ENCODE measurements around the gene EFHC1. TPM values are rescaled to one million over a fixed set of nuclear protein-coding genes. Genes with fewer than 3 reads are reported as not detected.

Gene EFHC1
- total RNA-seq, 2 donors from 2014 or later, result 19.4 to 23.5 TPM

- Histone ChIP-seq H3K36me3 (no peaks in the 10 kb centered on the region), H3K4me3 (no peak overlapping the region), H3K27ac (no peak overlapping the region), H3K9me3 (no peaks in the 10 kb centered on the region), H3K27me3 (replicated peaks; ENCODE audit: insufficient read depth) (no peaks in the 10 kb centered on the region), H3K4me1 (replicated peaks) (no peaks in the 10 kb centered on the region)
- WGBS, result 91% methylated on average over 2 of the region's 2 CpGs
- intact Hi-C loops (cut with DNase I), result no loop called here
- no peak for DNase-seq (ENCODE audit: low spot score)
- TF ChIP-seq CTCF (IDR thresholded peaks at IDR 0.05) (no peak), POLR2AphosphoS5 (IDR thresholded peaks at IDR 0.05) (no peak), POLR2A (IDR thresholded peaks at IDR 0.05) (no peak)
These were observed 44.2 kb upstream of the EFHC1 start for GRCh38 chr6:52375780-52376556.

- TF ChIP-seq CTCF (IDR thresholded peaks at IDR 0.05) (no peak), POLR2AphosphoS5 (IDR thresholded peaks at IDR 0.05) (no peak), POLR2A (IDR thresholded peaks at IDR 0.05) (no peak)
- intact Hi-C loops (cut with DNase I), result no loop called here
- DNase-seq (ENCODE audit: low spot score), result no peak
These were observed 43.4 kb upstream of the EFHC1 start for GRCh38 chr6:52376763-52377162.

GRCh38 chr6:52377538-52378221 is 42.5 kb upstream of the EFHC1 start:
- H3K4me1 ChIP-seq (replicated peaks), result no peaks in the 10 kb centered on the region
- H3K9me3 ChIP-seq, result no peaks in the 10 kb centered on the region
- H3K4me3 ChIP-seq, result no peak overlapping the region
- DNase-seq (ENCODE audit: low spot score), result no peak
- no peaks in the 10 kb centered on the region for H3K36me3 ChIP-seq
- TF ChIP-seq POLR2A (IDR thresholded peaks at IDR 0.05) (no peak), CTCF (IDR thresholded peaks at IDR 0.05) (no peak), POLR2AphosphoS5 (IDR thresholded peaks at IDR 0.05) (no peak)
- intact Hi-C loops (cut with DNase I), result no loop called here
- WGBS, result 67% methylated on average over 3 of the region's 3 CpGs
- no peaks in the 10 kb centered on the region for H3K27me3 ChIP-seq (replicated peaks; ENCODE audit: insufficient read depth)
- no peak overlapping the region for H3K27ac ChIP-seq

More at GRCh38 chr6:52376763-52377162, 43.4 kb upstream of the EFHC1 start:
- Histone ChIP-seq H3K9me3 (no peaks in the 10 kb centered on the region), H3K4me3 (no peak overlapping the region), H3K36me3 (no peaks in the 10 kb centered on the region), H3K27ac (no peak overlapping the region), H3K27me3 (replicated peaks; ENCODE audit: insufficient read depth) (no peaks in the 10 kb centered on the region), H3K4me1 (replicated peaks) (no peaks in the 10 kb centered on the region)
- WGBS, result 93% methylated on average over 3 of the region's 3 CpGs

- Histone ChIP-seq H3K36me3 (no peaks in the 10 kb centered on the region), H3K27ac (peak overlapping the region in 1 of 2 donors; percentile 37), H3K27me3 (replicated peaks; ENCODE audit: insufficient read depth) (no peaks in the 10 kb centered on the region), H3K4me3 (no peak overlapping the region), H3K4me1 (replicated peaks) (no peaks in the 10 kb centered on the region), H3K9me3 (no peaks in the 10 kb centered on the region)
- TF ChIP-seq POLR2A (IDR thresholded peaks at IDR 0.05), result no peak
- TF ChIP-seq CTCF (IDR thresholded peaks at IDR 0.05), result no peak
- no peak for TF ChIP-seq POLR2AphosphoS5 (IDR thresholded peaks at IDR 0.05)
- 75% methylated on average over 4 of the region's 4 CpGs for WGBS
- DNase-seq (ENCODE audit: low spot score), result no peak
- intact Hi-C loops (cut with DNase I), result no loop called here
These were observed 38.9 kb upstream of the EFHC1 start for GRCh38 chr6:52381249-52381648.

Data from prostate gland (tissue), 2 donors.